ENCODE data around the gene SART1. TPM values are rescaled to one million over a fixed set of nuclear protein-coding genes. Genes with fewer than 3 reads are reported as not detected.

SART1 gene
- total RNA-seq, 1 donor from 2014 or later = 36.5 TPM

DNA sequence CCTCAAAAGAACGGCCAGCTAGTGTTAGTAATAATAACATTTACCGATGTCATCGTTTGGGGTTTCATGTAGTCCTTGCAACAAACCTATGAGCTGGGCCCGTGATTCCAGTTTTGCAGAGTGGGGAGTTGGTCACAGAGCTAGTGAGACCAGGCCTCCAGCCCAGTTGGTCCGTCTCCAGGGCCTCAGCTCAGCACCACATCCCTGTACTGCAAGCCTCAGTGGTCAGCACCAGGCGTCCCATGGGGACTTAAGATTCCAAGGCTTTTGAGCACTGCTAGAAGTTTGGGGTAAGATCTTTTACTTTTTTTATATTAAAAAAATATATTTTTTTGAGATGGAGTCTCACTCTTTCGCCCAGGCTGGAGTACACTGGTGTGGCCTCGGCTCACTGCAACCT lies 17.3 kb upstream of the SART1 start:
- Mint-ChIP-seq H3K4me1 (ENCODE audit: low read depth, unreplicated experiment) (peaks cover 9% of the 10 kb centered on the region), H3K9me3 (ENCODE audit: unreplicated experiment) (no peaks in the 10 kb centered on the region), H3K27ac (ENCODE audit: unreplicated experiment) (no peak overlapping the region), H3K36me3 (ENCODE audit: low read depth, unreplicated experiment) (no peaks in the 10 kb centered on the region), H3K27me3 (ENCODE audit: low read depth, unreplicated experiment) (peaks cover 8% of the 10 kb centered on the region), H3K4me3 (ENCODE audit: unreplicated experiment) (no peak overlapping the region)
- peaks cover 11% of the 10 kb centered on the region for H3K4me1 ChIP-seq (ENCODE audit: insufficient read depth, low read length)
- H3K4me2 ChIP-seq (ENCODE audit: low read length) = no peak overlapping the region
- no peaks in the 10 kb centered on the region for H3K27me3 ChIP-seq (ENCODE audit: insufficient read depth, low read length)
- no peak overlapping the region for H2AFZ ChIP-seq (ENCODE audit: low read depth, low read length)
- H3K9me3 ChIP-seq (ENCODE audit: insufficient read depth, low read depth, low read length) = no peaks in the 10 kb centered on the region
- H3K79me2 ChIP-seq (ENCODE audit: insufficient read depth, low read length) = no peaks in the 10 kb centered on the region
- TF ChIP-seq EZH2 (IDR thresholded peaks at IDR 0.05; ENCODE audit: insufficient read depth, low read length) (no peak), CTCF (IDR thresholded peaks at IDR 0.05; ENCODE audit: insufficient read depth, low read depth, low read length) (no peak)
- H3K36me3 ChIP-seq (ENCODE audit: insufficient read depth, low read length) = no peaks in the 10 kb centered on the region
- H3K9ac ChIP-seq (ENCODE audit: low read length) = no peak overlapping the region
- H3K27ac ChIP-seq (ENCODE audit: low read depth, low read length) = no peak overlapping the region
- no peaks in the 10 kb centered on the region for H4K20me1 ChIP-seq (ENCODE audit: insufficient read depth, low read length)
- H3K4me3 ChIP-seq (ENCODE audit: insufficient read depth, low read depth, low read length) = no peak overlapping the region
- no peak for DNase-seq (ENCODE audit: low read depth)
- FAIRE-seq = no peak

DNA sequence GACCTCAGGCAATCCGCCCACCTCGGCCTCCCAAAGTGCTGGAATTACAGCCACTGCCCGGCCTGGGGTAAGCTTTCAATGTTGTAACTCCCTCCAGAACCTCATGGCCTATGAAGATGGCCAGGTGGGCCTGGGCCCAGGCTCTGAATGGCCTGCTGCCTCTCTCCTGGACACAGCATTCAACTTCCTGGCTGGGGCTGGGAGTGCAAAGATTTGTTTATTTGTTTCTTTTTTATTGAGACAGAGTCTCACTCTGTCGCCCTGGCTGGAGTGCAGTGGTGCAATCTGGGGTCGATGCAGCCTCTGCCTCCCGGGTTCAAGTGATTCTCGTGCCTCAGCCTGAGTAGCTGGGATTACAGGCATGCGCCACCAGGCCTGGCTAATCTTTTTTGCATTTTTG lies 16.8 kb upstream of the SART1 start:
- peaks cover 9% of the 10 kb centered on the region for H3K4me1 Mint-ChIP-seq (ENCODE audit: low read depth, unreplicated experiment)

More for the DNA sequence above, 16.8 kb upstream of the SART1 start:
- H3K27ac ChIP-seq (ENCODE audit: low read depth, low read length) = no peak overlapping the region
- no peak overlapping the region for H3K4me3 Mint-ChIP-seq (ENCODE audit: unreplicated experiment)
- H3K36me3 ChIP-seq (ENCODE audit: insufficient read depth, low read length) = no peaks in the 10 kb centered on the region
- FAIRE-seq (no peak), DNase-seq (ENCODE audit: low read depth) (no peak)
- H3K9ac ChIP-seq (ENCODE audit: low read length) = no peak overlapping the region
- no peak overlapping the region for H2AFZ ChIP-seq (ENCODE audit: low read depth, low read length)
- no peaks in the 10 kb centered on the region for H4K20me1 ChIP-seq (ENCODE audit: insufficient read depth, low read length)
- H3K27ac Mint-ChIP-seq (ENCODE audit: unreplicated experiment) = no peak overlapping the region
- TF ChIP-seq EZH2 (IDR thresholded peaks at IDR 0.05; ENCODE audit: insufficient read depth, low read length) (no peak), CTCF (IDR thresholded peaks at IDR 0.05; ENCODE audit: insufficient read depth, low read depth, low read length) (no peak)
- H3K4me1 ChIP-seq (ENCODE audit: insufficient read depth, low read length) = peaks cover 11% of the 10 kb centered on the region
- H3K9me3 Mint-ChIP-seq (ENCODE audit: unreplicated experiment) = no peaks in the 10 kb centered on the region
- no peaks in the 10 kb centered on the region for H3K9me3 ChIP-seq (ENCODE audit: insufficient read depth, low read depth, low read length)
- no peaks in the 10 kb centered on the region for H3K36me3 Mint-ChIP-seq (ENCODE audit: low read depth, unreplicated experiment)
- H3K79me2 ChIP-seq (ENCODE audit: insufficient read depth, low read length) = no peaks in the 10 kb centered on the region
- peaks cover 8% of the 10 kb centered on the region for H3K27me3 Mint-ChIP-seq (ENCODE audit: low read depth, unreplicated experiment)
- H3K27me3 ChIP-seq (ENCODE audit: insufficient read depth, low read length) = no peaks in the 10 kb centered on the region
- no peak overlapping the region for H3K4me2 ChIP-seq (ENCODE audit: low read length)
- no peak overlapping the region for H3K4me3 ChIP-seq (ENCODE audit: insufficient read depth, low read depth, low read length)
